Daoy (cell line): ENCODE measurements around the gene TRAPPC10. TPM values are rescaled to one million over a fixed set of nuclear protein-coding genes. Genes with fewer than 3 reads are reported as not detected.

Source experiments
- DNase-seq: peaks from one replicate; pipeline ENCODE4 v3.0.0-alpha.2; 2015; ENCODE audit warnings: low read depth
- total RNA-seq: library from RNA; depleted of rRNA; stranded (reverse); fragments of >200 nt; shearing (Covaris generic); gene quantifications from 2 replicates; pipeline ENCODE4 v1.2.3, GENCODE V29; 2014

TRAPPC10 gene
- total RNA-seq, 1 experiment from 2014 or later = 26.0 TPM

- DNase-seq = no peak
Observed at GRCh38 chr21:44029460-44030087, 17.5 kb downstream of the TRAPPC10 start.

- DNase-seq = no peak
Observed at GRCh38 chr21:44035244-44035643, 23.1 kb downstream of the TRAPPC10 start.

- no peak for DNase-seq
Observed at GRCh38 chr21:44038063-44038462, 26.0 kb downstream of the TRAPPC10 start.

GRCh38 chr21:44039828-44040227 lies 27.7 kb downstream of the TRAPPC10 start:
- DNase-seq = no peak

GRCh38 chr21:44043613-44044012 lies 31.5 kb downstream of the TRAPPC10 start:
- no peak for DNase-seq

- DNase-seq = no peak
Observed at GRCh38 chr21:44046734-44047133, 34.6 kb downstream of the TRAPPC10 start.

- no peak for DNase-seq
Observed at GRCh38 chr21:44047996-44048560, 36.0 kb downstream of the TRAPPC10 start.

- DNase-seq = no peak
Observed at GRCh38 chr21:44049182-44049581, 37.1 kb downstream of the TRAPPC10 start.

- DNase-seq = no peak
Observed at GRCh38 chr21:44049606-44050005, 37.5 kb downstream of the TRAPPC10 start.

GRCh38 chr21:44050276-44050675 lies 38.2 kb downstream of the TRAPPC10 start:
- no peak for DNase-seq

GRCh38 chr21:44051462-44051941 lies 39.4 kb downstream of the TRAPPC10 start:
- DNase-seq = no peak

- no peak for DNase-seq
Observed at GRCh38 chr21:44052071-44052829, 40.1 kb downstream of the TRAPPC10 start.

- no peak for DNase-seq
Observed at GRCh38 chr21:44052830-44053226, 40.7 kb downstream of the TRAPPC10 start.

- DNase-seq = no peak
Observed at GRCh38 chr21:44053567-44053966, 41.5 kb downstream of the TRAPPC10 start.

GRCh38 chr21:44054710-44055109 lies 42.6 kb downstream of the TRAPPC10 start:
- no peak for DNase-seq

GRCh38 chr21:44057055-44057454 lies 44.9 kb downstream of the TRAPPC10 start:
- DNase-seq = no peak

- peak; percentile 42 for DNase-seq
Observed at GRCh38 chr21:44057960-44058651, 46.0 kb downstream of the TRAPPC10 start.

- no peak for DNase-seq
Observed at GRCh38 chr21:44058652-44058964, 46.5 kb downstream of the TRAPPC10 start.

- DNase-seq = no peak
Observed at GRCh38 chr21:44058981-44059380, 46.9 kb downstream of the TRAPPC10 start.

- no peak for DNase-seq
Observed at GRCh38 chr21:44059710-44060109, 47.6 kb downstream of the TRAPPC10 start.

GRCh38 chr21:44062380-44062779 lies 50.3 kb downstream of the TRAPPC10 start:
- DNase-seq = no peak

- DNase-seq = no peak
Observed at GRCh38 chr21:44063151-44063912, 51.2 kb downstream of the TRAPPC10 start.
